HCT116 (cell line): ENCODE measurements around the gene MAP3K20. TPM values are rescaled to one million over a fixed set of nuclear protein-coding genes. Genes with fewer than 3 reads are reported as not detected.

Source experiments
- ATAC-seq: fragments of 200-7000 bp; cut with Tn5 transposase; 2 replicates; pipeline ENCODE4 v1.9.1; 2020; ENCODE audit warnings: mild to moderate bottlenecking, moderate library complexity
- BruUV-seq: library from RNA; stranded (reverse); fragments of 400-500 nt; replicated peaks from 2 replicates; lab custom pipeline; 2021; lab: Mats Ljungman, UMichigan
- CTCF ChIA-PET: fragments of 300-600 bp; sonication (Branson Sonifier 250); formaldehyde crosslinking; loops from one replicate; lab custom pipeline; 2021; ENCODE audit warnings: antibody characterized with exemption; lab: Charles Lee
- POLR2A ChIA-PET: fragments of 300-600, 350-600 bp; sonication (Branson Sonifier 250); formaldehyde crosslinking; loops from one replicate; lab custom pipeline; 2021; ENCODE audit warnings: antibody characterized with exemption; lab: Charles Lee
- RAD21 ChIA-PET, 2 experiments: fragments of 300-600 bp; sonication (Branson Sonifier 250); formaldehyde crosslinking; loops; one replicate each; lab custom pipeline; 2023; ENCODE audit warnings: low total read pairs in 2 of 2; ENCODE audit not compliant: uncharacterized antibody in 2 of 2, unreplicated experiment in 2 of 2, low non-redundant PET in 1 of 2; lab: Charles Lee
- DNase-seq: peaks from one replicate; pipeline ENCODE4 v3.0.0-alpha.2; 2010; ENCODE audit warnings: low read depth, low spot score
- H2AFZ ChIP-seq: fragments of 200-600 bp; shearing (Covaris generic), sonication (generic); 2 replicates; pipeline ENCODE4 v1.6.1; 2017; ENCODE audit warnings: low read depth, mixed run types, mixed read lengths, antibody characterized with exemption, low read length; ENCODE audit not compliant: poor library complexity, severe bottlenecking
- H3K27ac ChIP-seq: 2 replicates; pipeline ENCODE4 v1.5.1; 2012; ENCODE audit warnings: low read depth, low read length
- H3K27me3 ChIP-seq: fragments of 200-600 bp; sonication (generic); 2 replicates; pipeline ENCODE4 v1.6.1; 2016; ENCODE audit warnings: mixed run types, low read length, mixed read lengths; ENCODE audit not compliant: insufficient read depth
- H3K36me3 ChIP-seq, 2 experiments: fragments of 200-500 bp in 1 of 2; fragments of 200-600 bp in 1 of 2; sonication (Bioruptor generic) in 1 of 2; sonication (generic) in 1 of 2; 2 replicates each; pipeline versions ENCODE4 v1.5.1 to v1.6.1; 2014 to 2016; ENCODE audit warnings: low read length in 2 of 2, inconsistent platforms in 1 of 2, mixed read lengths in 1 of 2, mixed run types in 1 of 2; ENCODE audit not compliant: insufficient read depth in 2 of 2, control insufficient read depth in 1 of 2
- H3K4me1 ChIP-seq, 2 experiments: fragments of 200-600 bp in 1 of 2; sonication (generic) in 1 of 2; 2 replicates each; pipeline versions ENCODE4 v1.5.1 to v1.6.1; 2012 to 2017; ENCODE audit warnings: low read length in 2 of 2, inconsistent platforms in 1 of 2, mild to moderate bottlenecking in 1 of 2, mixed read lengths in 1 of 2, mixed run types in 1 of 2, moderate library complexity in 1 of 2; ENCODE audit not compliant: insufficient read depth in 2 of 2, control insufficient read depth in 1 of 2
- H3K4me2 ChIP-seq: fragments of 200-600 bp; sonication (generic); 2 replicates; pipeline ENCODE4 v1.6.1; 2017; ENCODE audit warnings: mixed run types, low read length, mixed read lengths
- H3K4me3 ChIP-seq, 2 experiments: fragments of 200-600 bp in 1 of 2; sonication (generic) in 1 of 2; replicated peaks in 1 of 2; 2 replicates each; pipeline ENCODE4 v1.5.1; 2011 to 2016; ENCODE audit warnings: low read length in 2 of 2, control low read depth in 1 of 2, low read depth in 1 of 2, mild to moderate bottlenecking in 1 of 2, mixed read lengths in 1 of 2, mixed run types in 1 of 2
- H3K79me2 ChIP-seq: fragments of 200-600 bp; sonication (generic); 2 replicates; pipeline ENCODE4 v1.6.1; 2017; ENCODE audit warnings: mild to moderate bottlenecking, mixed run types, low read length, moderate library complexity, mixed read lengths; ENCODE audit not compliant: insufficient read depth
- H3K9ac ChIP-seq: fragments of 200-600 bp; sonication (generic); 2 replicates; pipeline ENCODE4 v1.6.1; 2016; ENCODE audit warnings: low read length, mixed read lengths
- H3K9me2 ChIP-seq: fragments of 200-600 bp; sonication (generic), shearing (Covaris generic); 2 replicates; pipeline ENCODE4 v1.6.1; 2017; ENCODE audit warnings: mixed run types, mild to moderate bottlenecking, moderate library complexity; ENCODE audit not compliant: insufficient read depth
- H3K9me3 ChIP-seq, 2 experiments: fragments of 200-500 bp in 1 of 2; fragments of 200-600 bp in 1 of 2; sonication (Bioruptor generic) in 1 of 2; sonication (generic) in 1 of 2; 2 replicates each; pipeline ENCODE4 v1.6.1; 2014 to 2017; ENCODE audit warnings: low read length in 2 of 2, mixed read lengths in 2 of 2, inconsistent platforms in 1 of 2, low read depth in 1 of 2, mild to moderate bottlenecking in 1 of 2, mixed run types in 1 of 2, moderate library complexity in 1 of 2; ENCODE audit not compliant: control insufficient read depth in 1 of 2, insufficient read depth in 1 of 2
- H4K20me1 ChIP-seq: fragments of 200-600 bp; sonication (generic), shearing (Covaris generic); 2 replicates; pipeline ENCODE4 v1.6.1; 2017; ENCODE audit warnings: mixed run types, mild to moderate bottlenecking, moderate library complexity; ENCODE audit not compliant: insufficient read depth
- ATF3 ChIP-seq: IDR thresholded peaks from 2 replicates; pipeline ENCODE4 v1.6.1; 2012
- CEBPB ChIP-seq: IDR thresholded peaks from 2 replicates; pipeline ENCODE4 v1.6.1; 2012; ENCODE audit warnings: low read depth
- CTCF ChIP-seq, 3 experiments: fragments of 200-600 bp in 1 of 3; sonication (generic) in 1 of 3; IDR thresholded peaks in 2 of 3; conservative IDR thresholded peaks in 1 of 3; 2 replicates each; pipeline ENCODE4 v1.5.1; 2012 to 2017; ENCODE audit warnings: low read depth in 2 of 3, low read length in 2 of 3, antibody characterized with exemption in 1 of 3, borderline replicate concordance in 1 of 3, control low read depth in 1 of 3, mild to moderate bottlenecking in 1 of 3, mixed read lengths in 1 of 3, mixed run types in 1 of 3, moderate library complexity in 1 of 3; ENCODE audit not compliant: insufficient read depth in 1 of 3
- EGR1 ChIP-seq: IDR thresholded peaks from 2 replicates; pipeline ENCODE4 v1.6.1; 2012; ENCODE audit warnings: low read depth
- ELF1 ChIP-seq: IDR thresholded peaks from 2 replicates; pipeline ENCODE4 v1.6.1; 2012; ENCODE audit warnings: low read depth, borderline replicate concordance
- EZH2 ChIP-seq: fragments of 200-600 bp; sonication (generic); IDR thresholded peaks from 2 replicates; pipeline ENCODE4 v1.6.1; 2017; ENCODE audit warnings: antibody characterized with exemption, mixed run types
- JUND ChIP-seq: IDR thresholded peaks from 2 replicates; pipeline ENCODE4 v1.6.1; 2012
- POLR2A ChIP-seq: IDR thresholded peaks from 2 replicates; pipeline ENCODE4 v1.7.0; 2011; ENCODE audit warnings: borderline replicate concordance; ENCODE audit not compliant: insufficient read depth, insufficient read length; ENCODE audit errors: extremely low read depth
- REST ChIP-seq: IDR thresholded peaks from 2 replicates; pipeline ENCODE4 v1.6.1; 2012; ENCODE audit warnings: low read depth
- SIN3A ChIP-seq: IDR thresholded peaks from 2 replicates; pipeline ENCODE4 v1.6.1; 2012; ENCODE audit warnings: low read depth
- TCF7L2 ChIP-seq: IDR thresholded peaks from 2 replicates; pipeline ENCODE4 v1.7.0; 2011; ENCODE audit warnings: borderline replicate concordance, inconsistent platforms; ENCODE audit not compliant: insufficient read depth, insufficient read length; ENCODE audit errors: extremely low read depth
- YY1 ChIP-seq: IDR thresholded peaks from 2 replicates; pipeline ENCODE4 v1.6.1; 2011; ENCODE audit warnings: low read length, low read depth, moderate library complexity, mild to moderate bottlenecking; ENCODE audit not compliant: insufficient replicate concordance; ENCODE audit errors: extremely low read depth
- ZBTB33 ChIP-seq: IDR thresholded peaks from 2 replicates; pipeline ENCODE4 v1.6.1; 2011; ENCODE audit warnings: mild to moderate bottlenecking, low read length, moderate library complexity; ENCODE audit not compliant: insufficient replicate concordance; ENCODE audit errors: extremely low read depth
- ZFX ChIP-seq: fragments of 450-650 bp; IDR thresholded peaks from 2 replicates; pipeline ENCODE4 v1.6.1; 2017
- ZNF274 ChIP-seq: fragments of 200-500 bp; sonication (Bioruptor generic); IDR thresholded peaks from 2 replicates; pipeline ENCODE4 v1.6.1; 2014; ENCODE audit warnings: mild to moderate bottlenecking, low read depth, low read length, inconsistent platforms
- intact Hi-C: fragments of 100-400 bp; cut with micrococcal nuclease; formaldehyde crosslinking; loops from 2 replicates; pipeline ENCODE4 v1.10.0; 2022
- total RNA-seq: library from RNA; stranded (reverse); gene quantifications from one replicate; pipeline ENCODE4 v1.2.1, GENCODE V29; 2021; ENCODE audit not compliant: unreplicated experiment

Gene MAP3K20
- total RNA-seq, 1 experiment from 2014 or later: 40.0 TPM

GRCh38 chr2:173099271-173099670, 23.6 kb downstream of the MAP3K20 start:
- POLR2A ChIA-PET: no interaction called here
- BruUV-seq: no TSS peak
- H3K27ac ChIP-seq: no peak overlapping the region
- CTCF ChIA-PET: no interaction called here
- H3K4me1 ChIP-seq: no peaks in the 10 kb centered on the region
- no peaks in the 10 kb centered on the region for H3K9me3 ChIP-seq
- ATAC-seq: no peak
- H3K9me2 ChIP-seq: no peaks in the 10 kb centered on the region
- intact Hi-C loops: no loop called here
- no peak for TF ChIP-seq CTCF (IDR thresholded peaks at IDR 0.05 in 2 of 3, conservative IDR thresholded peaks at IDR 0.05 in 1 of 3; ENCODE audit: borderline replicate concordance in 1 of 3, insufficient read depth in 1 of 3, low read depth in 2 of 3, low read length in 2 of 3)
- no peak for TF ChIP-seq ATF3
- no peak for TF ChIP-seq ZFX
- TF ChIP-seq POLR2A: no peak
- TF ChIP-seq CEBPB: no peak
- TF ChIP-seq YY1: no peak
- TF ChIP-seq ZNF274: no peak
- TF ChIP-seq ZBTB33: no peak
- no peak for TF ChIP-seq TCF7L2
- TF ChIP-seq REST: no peak
- no peak for TF ChIP-seq EGR1
- TF ChIP-seq SIN3A: no peak
- no peak for TF ChIP-seq ELF1
- no peak for TF ChIP-seq JUND
- no peak for TF ChIP-seq EZH2
- no peak overlapping the region for H2AFZ ChIP-seq
- H3K79me2 ChIP-seq: 0 out of 2 replicates have a peak, but pooled peaks cover 15% of the 10 kb centered on the region
- no peak for DNase-seq
- no peaks in the 10 kb centered on the region for H3K27me3 ChIP-seq
- peaks cover 0 to 4% of the 10 kb centered on the region in 2 experiments; a peak in 1 of 4 replicates for H3K36me3 ChIP-seq
- no peak overlapping the region for H3K9ac ChIP-seq
- RAD21 ChIA-PET: no interaction called here
- H4K20me1 ChIP-seq: no peaks in the 10 kb centered on the region
- no peak overlapping the region for H3K4me3 ChIP-seq
- no peak overlapping the region for H3K4me2 ChIP-seq
